ENCODE data around the gene BPI. TPM values are rescaled to one million over a fixed set of nuclear protein-coding genes. Genes with fewer than 3 reads are reported as not detected.

The BPI gene
- total and polyA plus RNA-seq, 5 experiments from 2014 or later = not detected

DNA sequence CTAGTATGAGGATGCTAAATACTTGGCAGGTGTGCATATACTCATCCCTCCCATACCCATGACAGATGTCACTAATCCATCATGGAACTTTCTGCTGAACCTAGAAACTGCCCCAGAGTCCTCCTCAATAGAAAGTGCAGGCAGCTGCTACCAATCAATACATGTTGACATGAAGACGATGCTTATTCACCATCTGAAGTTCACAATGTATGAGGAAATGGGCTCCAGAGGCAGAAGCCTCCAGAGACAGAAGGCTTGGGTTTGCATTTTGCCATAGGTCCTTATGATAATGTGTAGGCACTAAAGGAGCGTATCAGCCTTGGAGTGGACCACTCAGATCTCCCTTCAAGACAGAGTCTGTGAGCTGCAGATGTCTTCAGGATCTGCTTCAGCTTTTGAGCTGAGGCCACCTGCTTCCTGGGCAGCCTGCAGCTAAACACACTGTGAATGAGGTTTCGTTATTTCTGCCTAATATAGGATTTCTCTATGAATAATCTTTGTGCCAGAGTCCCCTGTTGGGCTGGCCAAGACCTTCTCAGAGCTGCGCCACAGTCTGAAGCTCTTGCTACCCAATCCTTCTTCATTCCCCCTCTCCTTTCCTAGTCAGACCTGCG lies 35.9 kb upstream of the BPI start:
- no peaks in the 10 kb centered on the region for H3K4me1 Mint-ChIP-seq
- H3K27ac Mint-ChIP-seq = no peak overlapping the region
- DNase-seq (no peak), ATAC-seq (no peak)
- POLR2A ChIA-PET = no interaction called here
- H3K9me3 Mint-ChIP-seq = peaks cover 0 to 2% (median 0%) of the 10 kb centered on the region in 9 donors
- H3K36me3 Mint-ChIP-seq = peaks cover 0 to 4% (median 0%) of the 10 kb centered on the region in 3 donors
- H3K4me3 Mint-ChIP-seq = no peak overlapping the region
- H3K27me3 Mint-ChIP-seq = peaks cover 13 to 54% (median 22%) of the 10 kb centered on the region in 5 donors

- DNase-seq (no peak), ATAC-seq (no peak)
- H3K36me3 Mint-ChIP-seq = peaks cover 0 to 4% (median 0%) of the 10 kb centered on the region in 3 donors
- H3K27me3 Mint-ChIP-seq = peaks cover 13 to 46% (median 21%) of the 10 kb centered on the region in 5 donors
- POLR2A ChIA-PET = no interaction called here
- no peak overlapping the region for H3K4me3 Mint-ChIP-seq
- peaks cover 0 to 2% (median 0%) of the 10 kb centered on the region in 9 donors for H3K9me3 Mint-ChIP-seq
- no peaks in the 10 kb centered on the region for H3K4me1 Mint-ChIP-seq
- peak overlapping the region in 1 of 10 donors; percentile 45 for H3K27ac Mint-ChIP-seq
Measured at GRCh38 chr20:38269040-38269439, 34.9 kb upstream of the BPI start.

- H3K9me3 Mint-ChIP-seq = peaks cover 0 to 2% (median 0%) of the 10 kb centered on the region in 9 donors
- peaks cover 0 to 4% (median 0%) of the 10 kb centered on the region in 3 donors for H3K36me3 Mint-ChIP-seq
- POLR2A ChIA-PET = no interaction called here
- ATAC-seq (no peak), DNase-seq (no peak)
- peaks cover 10 to 40% (median 19%) of the 10 kb centered on the region in 5 donors for H3K27me3 Mint-ChIP-seq
- no peaks in the 10 kb centered on the region for H3K4me1 Mint-ChIP-seq
- no peak overlapping the region for H3K4me3 Mint-ChIP-seq
- no peak overlapping the region for H3K27ac Mint-ChIP-seq
Measured at GRCh38 chr20:38269715-38270114, 34.2 kb upstream of the BPI start.

DNA sequence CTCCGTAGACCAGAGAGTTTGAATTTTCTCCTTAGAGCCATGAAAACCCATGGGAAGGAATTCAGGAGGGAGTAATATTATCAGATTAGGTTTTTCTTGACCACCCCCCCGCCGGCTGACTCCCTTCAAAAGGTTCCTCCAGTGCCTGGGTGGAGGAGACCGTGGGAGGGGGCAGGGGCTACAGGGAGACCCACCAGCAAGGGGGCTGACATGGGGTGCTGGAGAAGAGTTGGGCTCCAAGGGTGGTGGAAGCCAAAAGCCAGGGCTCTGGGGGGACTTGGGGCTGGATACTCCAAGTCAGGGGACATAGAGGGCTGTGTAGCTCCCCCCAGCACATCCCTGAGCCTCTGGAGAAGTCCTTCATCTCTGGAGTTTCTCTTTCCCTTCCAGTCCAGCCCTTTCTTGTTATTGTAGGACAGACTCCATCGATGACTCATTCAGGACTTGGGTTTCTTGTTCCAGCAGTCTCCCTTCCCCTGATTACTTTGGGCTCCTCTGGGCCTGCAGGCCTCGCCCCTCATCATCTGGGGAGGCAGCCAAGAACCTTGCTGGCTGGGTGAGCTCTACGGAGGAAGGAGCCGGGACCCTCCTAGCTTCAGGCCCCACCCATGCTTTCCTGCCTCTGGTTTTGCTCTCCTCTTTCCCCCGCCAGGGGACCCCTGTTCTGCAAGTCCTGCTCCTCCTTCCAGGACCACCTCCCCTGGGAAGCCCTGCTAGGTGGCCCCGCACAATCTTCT lies 32.9 kb upstream of the BPI start:
- Mint-ChIP-seq H3K27ac (peak overlapping the region in 1 of 10 donors; percentile 36), H3K4me1 (peaks cover 0 to 3% (median 0%) of the 10 kb centered on the region in 4 donors), H3K4me3 (no peak overlapping the region), H3K9me3 (peaks cover 0 to 2% (median 0%) of the 10 kb centered on the region in 9 donors), H3K27me3 (peaks cover 8 to 30% (median 14%) of the 10 kb centered on the region in 5 donors), H3K36me3 (peaks cover 0 to 4% (median 0%) of the 10 kb centered on the region in 3 donors)
- DNase-seq (no peak), ATAC-seq (no peak)
- POLR2A ChIA-PET = no interaction called here

GRCh38 chr20:38271608-38272120 lies 32.3 kb upstream of the BPI start:
- Mint-ChIP-seq H3K27ac (no peak overlapping the region), H3K4me3 (no peak overlapping the region), H3K9me3 (peaks cover 0 to 2% (median 0%) of the 10 kb centered on the region in 9 donors), H3K36me3 (peaks cover 0 to 4% (median 0%) of the 10 kb centered on the region in 3 donors), H3K27me3 (peaks cover 8 to 24% (median 12%) of the 10 kb centered on the region in 5 donors), H3K4me1 (peaks cover 0 to 3% (median 0%) of the 10 kb centered on the region in 4 donors)
- POLR2A ChIA-PET = no interaction called here
- DNase-seq (no peak), ATAC-seq (no peak)

- DNase-seq = no peak
- Mint-ChIP-seq H3K27me3 (peaks cover 8 to 22% (median 11%) of the 10 kb centered on the region in 5 donors), H3K9me3 (peaks cover 0 to 2% (median 0%) of the 10 kb centered on the region in 9 donors), H3K36me3 (peaks cover 0 to 4% (median 0%) of the 10 kb centered on the region in 3 donors), H3K4me3 (no peak overlapping the region), H3K4me1 (peaks cover 0 to 3% (median 0%) of the 10 kb centered on the region in 4 donors), H3K27ac (no peak overlapping the region)
- ATAC-seq = no peak
- POLR2A ChIA-PET = no interaction called here
Measured at GRCh38 chr20:38272398-38272797, 31.6 kb upstream of the BPI start.

GRCh38 chr20:38272961-38273360 lies 31.0 kb upstream of the BPI start:
- H3K27me3 Mint-ChIP-seq = peaks cover 6 to 22% (median 11%) of the 10 kb centered on the region in 5 donors
- no peak overlapping the region for H3K4me3 Mint-ChIP-seq
- H3K36me3 Mint-ChIP-seq = peaks cover 0 to 4% (median 0%) of the 10 kb centered on the region in 3 donors
- H3K4me1 Mint-ChIP-seq = peaks cover 0 to 3% (median 0%) of the 10 kb centered on the region in 4 donors
- no peak overlapping the region for H3K27ac Mint-ChIP-seq
- no peak for DNase-seq
- POLR2A ChIA-PET = no interaction called here
- H3K9me3 Mint-ChIP-seq = peaks cover 0 to 2% (median 0%) of the 10 kb centered on the region in 9 donors
- ATAC-seq = no peak

GRCh38 chr20:38275815-38276550 lies 28.0 kb upstream of the BPI start:
- peaks cover 0 to 11% (median 2%) of the 10 kb centered on the region in 5 donors for H3K27me3 Mint-ChIP-seq
- no peak for DNase-seq
- no peak for ATAC-seq
- no peaks in the 10 kb centered on the region for H3K36me3 Mint-ChIP-seq
- H3K9me3 Mint-ChIP-seq = no peaks in the 10 kb centered on the region
- H3K4me1 Mint-ChIP-seq = peaks cover 0 to 3% (median 0%) of the 10 kb centered on the region in 4 donors
- POLR2A ChIA-PET = no interaction called here
- H3K4me3 Mint-ChIP-seq = no peak overlapping the region
- no peak overlapping the region for H3K27ac Mint-ChIP-seq

DNA sequence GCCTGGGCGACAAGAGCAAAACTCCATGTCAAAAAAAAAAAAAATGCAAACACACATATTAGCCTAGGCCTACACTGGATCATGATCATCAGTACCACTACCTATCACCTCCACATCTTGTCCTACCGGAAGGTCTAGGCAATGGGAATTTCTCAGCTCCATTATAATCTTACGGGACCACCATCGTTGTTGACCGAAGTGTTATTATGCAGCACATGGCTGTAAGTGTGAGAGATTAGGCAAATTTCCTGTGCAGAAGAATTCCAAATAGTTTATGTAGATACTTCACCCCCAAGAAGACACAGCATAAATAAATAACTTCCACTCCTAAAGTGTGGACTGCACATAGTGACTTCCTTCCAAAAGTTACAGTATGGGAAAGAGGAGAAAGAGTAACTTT lies 26.7 kb upstream of the BPI start:
- POLR2A ChIA-PET = no interaction called here
- no peak for DNase-seq
- Mint-ChIP-seq H3K4me3 (no peak overlapping the region), H3K4me1 (peaks cover 0 to 3% (median 0%) of the 10 kb centered on the region in 4 donors), H3K27me3 (peaks cover 0 to 11% (median 0%) of the 10 kb centered on the region in 5 donors), H3K36me3 (no peaks in the 10 kb centered on the region), H3K9me3 (no peaks in the 10 kb centered on the region), H3K27ac (no peak overlapping the region)
- ATAC-seq = no peak

GRCh38 chr20:38277691-38278090 lies 26.3 kb upstream of the BPI start:
- no peak for DNase-seq
- no peaks in the 10 kb centered on the region for H3K9me3 Mint-ChIP-seq
- peaks cover 0 to 11% (median 0%) of the 10 kb centered on the region in 5 donors for H3K27me3 Mint-ChIP-seq
- H3K4me3 Mint-ChIP-seq = no peak overlapping the region
- no peak for ATAC-seq
- H3K36me3 Mint-ChIP-seq = no peaks in the 10 kb centered on the region
- peaks cover 0 to 3% (median 0%) of the 10 kb centered on the region in 4 donors for H3K4me1 Mint-ChIP-seq
- H3K27ac Mint-ChIP-seq = no peak overlapping the region
- POLR2A ChIA-PET = no interaction called here

DNA sequence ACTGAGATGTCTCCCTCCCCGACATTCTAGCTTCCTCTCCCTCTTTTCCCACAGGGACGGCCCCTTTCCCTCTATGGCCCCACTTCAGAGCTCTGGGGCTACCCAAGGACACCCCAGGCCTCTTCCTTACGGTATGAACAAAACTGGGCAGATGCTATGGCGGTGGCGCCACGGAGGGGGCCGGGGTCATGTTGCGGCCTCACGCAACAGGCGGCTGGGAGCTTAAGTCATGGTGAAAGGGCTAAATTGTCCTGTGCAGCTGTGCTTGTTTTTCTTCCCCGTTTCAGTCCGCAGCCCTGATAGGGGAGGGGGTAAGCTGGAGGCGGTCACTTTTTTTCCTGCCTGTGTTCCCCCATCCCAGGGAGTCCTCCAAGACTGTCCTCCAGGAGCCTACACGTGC lies 25.8 kb upstream of the BPI start:
- Mint-ChIP-seq H3K4me1 (peaks cover 0 to 3% (median 0%) of the 10 kb centered on the region in 4 donors), H3K4me3 (no peak overlapping the region), H3K27ac (no peak overlapping the region), H3K36me3 (no peaks in the 10 kb centered on the region), H3K9me3 (no peaks in the 10 kb centered on the region), H3K27me3 (peaks cover 0 to 11% (median 0%) of the 10 kb centered on the region in 5 donors)
- ATAC-seq = no peak
- no peak for DNase-seq
- POLR2A ChIA-PET = no interaction called here

GRCh38 chr20:38278763-38279162 lies 25.2 kb upstream of the BPI start:
- Mint-ChIP-seq H3K4me1 (peaks cover 0 to 3% (median 0%) of the 10 kb centered on the region in 4 donors), H3K4me3 (no peak overlapping the region), H3K27me3 (peaks cover 0 to 11% (median 0%) of the 10 kb centered on the region in 5 donors), H3K9me3 (no peaks in the 10 kb centered on the region), H3K27ac (no peak overlapping the region), H3K36me3 (no peaks in the 10 kb centered on the region)
- ATAC-seq = no peak
- POLR2A ChIA-PET = no interaction called here
- DNase-seq = no peak
